MM.1S (cell line): ENCODE results near the gene FADS1.

Source experiments
- DNase-seq: peaks from one replicate; pipeline ENCODE4 v3.0.0-alpha.2; 2015
- H2AFZ ChIP-seq: fragments of 300-600 bp; sonication (generic); 2 replicates; pipeline ENCODE4 v1.6.0; 2016; ENCODE audit warnings: antibody characterized with exemption, low read length
- H3F3A ChIP-seq: fragments of 300-600 bp; sonication (generic); 2 replicates; pipeline ENCODE4 v1.6.1; 2016; ENCODE audit warnings: mild to moderate bottlenecking, antibody characterized with exemption, low read length, moderate library complexity, mixed read lengths; ENCODE audit not compliant: insufficient read depth
- H3K27ac ChIP-seq: fragments of 300-600 bp; sonication (generic); 2 replicates; pipeline ENCODE4 v1.5.1; 2016; ENCODE audit warnings: mild to moderate bottlenecking, low read length
- H3K27me3 ChIP-seq: fragments of 300-600 bp; sonication (generic); replicated peaks from 2 replicates; pipeline ENCODE4 v1.6.0; 2016; ENCODE audit warnings: low read length; ENCODE audit not compliant: insufficient read depth
- H3K36me3 ChIP-seq: fragments of 300-600 bp; sonication (generic); replicated peaks from 2 replicates; pipeline ENCODE4 v1.6.1; 2016; ENCODE audit warnings: mild to moderate bottlenecking, low read length, mixed read lengths; ENCODE audit not compliant: insufficient read depth
- H3K4me1 ChIP-seq: fragments of 300-600 bp; sonication (generic); 2 replicates; pipeline ENCODE4 v1.6.1; 2016; ENCODE audit warnings: low read length, mixed read lengths
- H3K4me2 ChIP-seq: fragments of 300-600 bp; sonication (generic); 2 replicates; pipeline ENCODE4 v1.6.0; 2016; ENCODE audit warnings: low read depth, low read length
- H3K4me3 ChIP-seq: fragments of 300-600 bp; sonication (generic); 2 replicates; pipeline ENCODE4 v1.5.1; 2016; ENCODE audit warnings: low read length, mixed read lengths
- H3K79me2 ChIP-seq: fragments of 300-600 bp; sonication (generic); 2 replicates; pipeline ENCODE4 v1.6.1; 2016; ENCODE audit warnings: mixed run types, low read length, mixed read lengths
- H3K9ac ChIP-seq: fragments of 300-600 bp; sonication (generic); 2 replicates; pipeline ENCODE4 v1.6.1; 2016; ENCODE audit warnings: low read length, mixed read lengths
- H3K9me2 ChIP-seq: fragments of 300-600 bp; sonication (generic); replicated peaks from 2 replicates; pipeline ENCODE4 v1.6.1; 2016; ENCODE audit warnings: mild to moderate bottlenecking, low read length, mixed read lengths; ENCODE audit not compliant: insufficient read depth
- H3K9me3 ChIP-seq: fragments of 300-600 bp; sonication (generic); replicated peaks from 2 replicates; pipeline ENCODE4 v1.6.1; 2016; ENCODE audit warnings: mild to moderate bottlenecking, low read length, mixed read lengths; ENCODE audit not compliant: insufficient read depth
- H4K20me1 ChIP-seq: fragments of 300-600 bp; sonication (generic); 2 replicates; pipeline ENCODE4 v1.6.1; 2016; ENCODE audit warnings: mild to moderate bottlenecking, low read length, moderate library complexity, mixed read lengths; ENCODE audit not compliant: insufficient read depth
- CTCF ChIP-seq: fragments of 300-600 bp; sonication (generic); IDR thresholded peaks from 2 replicates; pipeline ENCODE4 v1.5.1; 2016; ENCODE audit warnings: antibody characterized with exemption, low read length, mixed read lengths
- EZH2 ChIP-seq: fragments of 300-600 bp; sonication (generic); optimal IDR thresholded peaks from 2 replicates; pipeline ENCODE3; 2017; ENCODE audit warnings: low read depth, mild to moderate bottlenecking, antibody characterized with exemption, low read length, mixed read lengths
- EZH2phosphoT487 ChIP-seq: fragments of 300-600 bp; sonication (generic); IDR thresholded peaks from 2 replicates; pipeline ENCODE4 v1.6.1; 2018; ENCODE audit warnings: antibody characterized with exemption, low read length

FADS1 gene

GRCh38 chr11:61754534-61755482 lies 62.0 kb downstream of the FADS1 start:
- H3F3A ChIP-seq: no peaks in the 10 kb centered on the region
- H3K36me3 ChIP-seq: no peaks in the 10 kb centered on the region
- no peak overlapping the region for H3K27ac ChIP-seq
- no peak overlapping the region for H3K9ac ChIP-seq
- H3K4me1 ChIP-seq: no peaks in the 10 kb centered on the region; the same call in 1 of the 2 replicates
- TF ChIP-seq EZH2phosphoT487: no peak
- TF ChIP-seq EZH2: no peak
- no peak for TF ChIP-seq CTCF
- no peak overlapping the region for H3K4me3 ChIP-seq
- no peaks in the 10 kb centered on the region for H3K9me3 ChIP-seq
- H3K27me3 ChIP-seq: peaks cover 81% of the 10 kb centered on the region
- DNase-seq: no peak
- H3K9me2 ChIP-seq: no peaks in the 10 kb centered on the region
- H3K79me2 ChIP-seq: no peaks in the 10 kb centered on the region
- H4K20me1 ChIP-seq: no peaks in the 10 kb centered on the region
- no peak overlapping the region for H3K4me2 ChIP-seq
- no peak overlapping the region for H2AFZ ChIP-seq

- no peak overlapping the region for H2AFZ ChIP-seq
- no peak for TF ChIP-seq EZH2
- TF ChIP-seq EZH2phosphoT487: no peak
- no peak for TF ChIP-seq CTCF
- H3K9me2 ChIP-seq: no peaks in the 10 kb centered on the region
- no peak overlapping the region for H3K27ac ChIP-seq
- no peaks in the 10 kb centered on the region; the same call in 1 of the 2 replicates for H3K4me1 ChIP-seq
- H3K4me3 ChIP-seq: no peak overlapping the region
- no peaks in the 10 kb centered on the region for H3F3A ChIP-seq
- H3K9me3 ChIP-seq: no peaks in the 10 kb centered on the region
- H3K9ac ChIP-seq: no peak overlapping the region
- no peak for DNase-seq
- H3K27me3 ChIP-seq: peaks cover 86% of the 10 kb centered on the region
- H3K4me2 ChIP-seq: no peak overlapping the region
- no peaks in the 10 kb centered on the region for H3K79me2 ChIP-seq
- H3K36me3 ChIP-seq: no peaks in the 10 kb centered on the region
- no peaks in the 10 kb centered on the region for H4K20me1 ChIP-seq
Measured at GRCh38 chr11:61753672-61754071, 63.1 kb downstream of the FADS1 start.

- Histone ChIP-seq H3K4me3 (peak overlapping the region; percentile 22; the same call in 1 of the 2 replicates), H3K9me2 (no peaks in the 10 kb centered on the region), H3K9me3 (no peaks in the 10 kb centered on the region), H3K4me1 (no peaks in the 10 kb centered on the region; the same call in 1 of the 2 replicates), H3K36me3 (no peaks in the 10 kb centered on the region), H4K20me1 (no peaks in the 10 kb centered on the region), H2AFZ (no peak overlapping the region), H3K79me2 (no peaks in the 10 kb centered on the region), H3K4me2 (peak overlapping the region; percentile 69; the same call in 1 of the 2 replicates), H3K9ac (no peak overlapping the region), H3K27ac (no peak overlapping the region), H3F3A (no peaks in the 10 kb centered on the region), H3K27me3 (peaks cover 86% of the 10 kb centered on the region)
- TF ChIP-seq CTCF (no peak), EZH2phosphoT487 (no peak), EZH2 (no peak)
- no peak for DNase-seq
Measured at GRCh38 chr11:61752925-61753521, 63.8 kb downstream of the FADS1 start.
